GM23248 (cell line): ENCODE measurements around the gene FBXO34.

Experiments used
- EZH2 ChIP-seq: fragments of 200-600 bp; sonication (generic); IDR thresholded peaks from 2 replicates; pipeline ENCODE4 v1.6.1; 2018; ENCODE audit warnings: antibody characterized with exemption, mild to moderate bottlenecking; ENCODE audit not compliant: insufficient read depth, poor library complexity, severe bottlenecking
- EZH2phosphoT487 ChIP-seq: fragments of 200-600 bp; sonication (generic); IDR thresholded peaks from 2 replicates; pipeline ENCODE4 v1.6.1; 2018; ENCODE audit warnings: antibody characterized with exemption, moderate library complexity, mild to moderate bottlenecking, low read depth; ENCODE audit not compliant: insufficient read depth

DNA sequence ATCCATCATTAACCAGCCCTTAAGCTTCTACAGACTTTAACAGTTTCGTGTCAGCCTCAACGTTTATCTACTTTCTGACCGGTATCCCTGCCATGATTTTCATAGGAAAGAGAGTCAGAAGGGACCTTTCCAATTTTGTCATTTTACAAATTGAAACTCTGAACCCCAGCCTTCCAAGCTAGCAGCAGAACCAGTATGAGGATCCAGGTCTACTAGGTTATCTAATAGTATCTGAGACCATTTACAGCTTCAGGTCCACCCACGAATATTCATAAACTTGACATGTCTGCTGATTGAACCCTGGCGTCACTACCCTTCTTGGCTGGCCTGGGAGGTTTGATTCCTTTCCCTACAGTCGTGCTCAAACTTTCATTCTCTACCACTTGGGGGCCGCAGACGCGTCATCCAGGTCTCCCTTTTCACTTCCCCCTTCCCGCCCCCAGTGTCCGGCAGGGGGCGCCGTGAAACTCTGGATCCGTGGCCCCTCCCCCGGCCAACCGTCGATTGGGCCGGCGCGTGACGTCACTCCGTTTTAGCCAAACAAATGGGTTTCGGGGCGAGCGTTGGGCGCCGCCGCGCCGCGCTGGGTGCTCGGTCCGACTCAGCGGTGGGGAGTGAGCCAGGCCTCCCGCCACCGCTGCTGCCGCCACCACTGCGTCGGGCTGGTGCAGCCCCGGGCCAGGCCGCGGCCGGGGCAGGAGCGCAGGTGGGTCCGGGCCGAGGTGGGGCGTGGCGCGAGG lies at the start of gene FBXO34:
- no peak for TF ChIP-seq EZH2
- TF ChIP-seq EZH2phosphoT487, result no peak
